ENCODE data around the gene CENPT.
A peak's percentile ranks its signal among the peaks of the same experiment; 100 is the strongest.

The CENPT gene

GRCh38 chr16:67847064-67847861 is at the start of gene CENPT:
TSS of gene CENPT (minus strand) at chr16:67847693. CDS start at chr16:67833859, 13,834 bp downstream.
- DNase-seq: no peak

GRCh38 chr16:67897231-67897630 is 49.7 kb upstream of the CENPT start:
- no peak for DNase-seq

GRCh38 chr16:67893743-67894399 is 46.4 kb upstream of the CENPT start:
- DNase-seq: no peak

DNA sequence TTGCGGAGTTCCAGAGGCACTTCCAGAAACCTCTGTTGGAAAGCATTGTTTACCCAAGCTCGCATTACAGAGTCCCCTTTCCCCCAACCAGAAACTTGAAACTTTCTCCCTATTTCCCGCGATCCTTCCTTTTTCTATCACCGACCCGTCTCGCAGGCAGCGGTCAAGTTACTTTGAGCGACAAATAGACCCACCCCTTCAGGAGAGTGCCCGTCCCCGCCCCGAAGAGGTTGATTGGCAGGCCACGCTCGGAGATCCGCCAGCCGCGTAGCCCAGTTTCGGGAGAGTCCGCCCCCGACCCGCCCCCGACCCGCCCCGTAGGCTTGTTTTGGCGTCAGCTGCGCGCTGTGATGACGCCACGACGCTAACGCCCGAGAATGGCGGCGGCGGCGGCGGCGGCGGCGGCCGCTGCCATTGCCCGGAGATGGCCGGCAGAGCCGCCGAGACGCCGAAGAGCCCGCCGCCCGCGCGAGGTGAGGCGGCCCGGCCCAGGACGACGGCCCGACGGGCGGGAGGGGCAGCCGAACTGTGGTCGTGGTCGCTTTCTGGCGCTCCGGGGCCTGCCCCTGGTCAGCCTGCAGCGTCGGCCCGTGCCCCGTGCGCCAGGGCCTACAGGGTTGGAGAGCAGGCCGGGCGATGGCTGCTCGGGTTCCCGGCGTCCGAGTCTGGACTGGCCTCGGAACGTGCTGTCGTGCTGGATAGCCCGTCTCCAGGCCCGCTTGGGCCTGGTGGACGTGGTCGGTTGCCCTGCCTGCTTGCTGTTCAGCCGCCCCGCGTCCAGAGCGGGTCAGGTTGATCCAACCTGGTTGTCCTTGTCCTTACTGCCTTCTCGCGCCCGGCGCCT is 45.6 kb upstream of the CENPT start, which contains the start of gene PSKH1:
PSKH1 (plus strand) TSS at position 356 of the 844 bp plus-strand sequence. CDS start 15,496 bp downstream, outside the sequence.
- DNase-seq: peak; percentile 54

DNA sequence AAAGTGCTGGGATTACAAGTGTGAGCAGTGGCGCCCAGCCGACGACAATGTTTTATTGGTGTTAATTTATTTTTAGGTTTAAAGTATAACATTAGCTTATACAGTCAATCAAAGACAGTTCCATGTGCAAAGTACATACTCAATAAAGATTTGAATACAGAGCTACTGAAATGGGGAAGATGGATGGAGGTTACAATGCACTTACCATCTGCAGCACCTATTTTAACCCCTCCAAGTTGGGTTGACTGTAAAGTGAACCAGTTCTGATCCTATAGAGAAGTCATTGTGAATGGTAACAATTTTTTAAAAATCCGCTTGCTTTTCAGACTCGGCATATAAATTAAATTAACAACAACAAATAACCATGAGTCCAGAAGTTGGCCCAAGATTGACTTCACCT is 44.9 kb upstream of the CENPT start:
- DNase-seq: no peak

- no peak for DNase-seq
Measured at GRCh38 chr16:67888331-67888730, 40.8 kb upstream of the CENPT start.

- DNase-seq: no peak
Measured at GRCh38 chr16:67886387-67886786, 38.9 kb upstream of the CENPT start.

GRCh38 chr16:67885976-67886375 is 38.5 kb upstream of the CENPT start:
- DNase-seq: no peak

DNA sequence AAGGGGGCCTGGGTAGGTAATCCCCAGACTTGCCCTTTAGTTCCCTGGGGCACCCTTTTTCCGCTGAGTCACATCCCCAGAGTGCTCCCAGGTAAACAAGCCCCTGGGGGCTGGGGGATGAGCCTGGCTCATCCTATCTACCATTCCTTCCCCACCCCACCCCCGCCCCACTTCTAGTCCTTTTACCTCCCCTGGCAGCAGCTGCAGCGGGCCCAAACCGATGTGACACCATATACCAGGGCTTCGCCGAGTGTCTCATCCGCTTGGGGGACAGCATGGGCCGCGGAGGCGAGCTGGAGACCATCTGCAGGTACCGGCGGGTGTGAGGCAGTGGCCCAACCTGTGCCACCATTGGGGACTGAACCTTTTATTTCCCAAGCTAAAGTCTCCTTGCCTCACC is 38.1 kb upstream of the CENPT start:
- DNase-seq: no peak

GRCh38 chr16:67884684-67885083 is 37.2 kb upstream of the CENPT start, which contains the start of gene NRN1L:
TSS of gene NRN1L (plus strand) at chr16:67884885. CDS start at chr16:67884904, 19 bp downstream.
- peak; percentile 26 for DNase-seq

DNA sequence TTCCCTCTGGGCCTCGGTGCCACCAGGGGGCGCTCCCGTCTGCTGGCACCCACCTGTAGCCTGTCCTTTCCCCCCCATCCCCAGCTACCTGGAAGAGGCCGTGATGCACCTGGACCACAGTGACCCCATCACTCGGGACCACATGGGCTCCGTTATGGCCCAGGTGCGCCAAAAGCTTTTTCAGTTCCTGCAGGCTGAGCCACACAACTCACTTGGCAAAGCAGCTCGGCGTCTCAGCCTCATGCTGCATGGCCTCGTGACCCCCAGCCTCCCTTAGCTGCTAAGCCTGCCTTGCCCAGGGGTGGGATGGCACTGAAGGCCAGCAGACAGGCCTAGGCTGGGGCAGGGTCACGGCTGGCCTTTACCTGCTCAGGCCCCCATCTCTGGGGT is 36.4 kb upstream of the CENPT start:
- DNase-seq: peak; percentile 10

DNA sequence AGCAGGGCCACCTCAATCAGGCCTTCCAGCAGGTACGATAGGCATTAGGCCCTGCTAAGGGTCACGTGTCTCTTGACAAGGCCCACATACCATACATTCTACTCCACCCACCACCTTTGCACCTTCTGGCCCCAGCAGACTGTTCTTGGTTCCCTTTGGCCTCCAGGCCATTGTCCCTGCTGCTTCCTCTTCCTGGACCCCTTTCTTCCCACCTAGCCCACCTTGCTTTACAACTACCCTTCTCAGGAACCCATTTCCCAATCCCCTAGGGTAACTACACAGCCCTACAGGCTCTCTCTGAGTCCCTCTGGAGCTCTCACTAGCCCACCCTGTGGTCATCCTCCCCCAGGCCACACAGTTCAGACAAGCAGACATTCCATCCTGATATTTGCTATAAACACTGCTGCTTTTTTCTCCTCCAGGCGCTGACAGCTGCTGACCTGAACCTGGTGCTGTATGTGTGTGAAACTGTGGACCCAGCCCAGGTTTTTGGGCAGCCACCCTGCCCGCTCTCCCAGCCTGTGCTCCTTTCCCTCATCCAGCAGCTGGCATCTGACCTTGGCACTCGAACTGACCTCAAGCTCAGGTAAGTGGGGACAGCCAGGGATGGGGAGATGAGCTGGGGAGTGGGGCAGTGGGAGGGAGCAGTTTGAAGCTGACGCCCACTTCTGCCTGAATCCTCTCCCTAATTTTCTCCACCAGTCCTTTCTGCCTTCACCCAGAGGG is 35.8 kb upstream of the CENPT start:
- DNase-seq: no peak

GRCh38 chr16:67882374-67883145 is 35.1 kb upstream of the CENPT start:
- no peak for DNase-seq

DNA sequence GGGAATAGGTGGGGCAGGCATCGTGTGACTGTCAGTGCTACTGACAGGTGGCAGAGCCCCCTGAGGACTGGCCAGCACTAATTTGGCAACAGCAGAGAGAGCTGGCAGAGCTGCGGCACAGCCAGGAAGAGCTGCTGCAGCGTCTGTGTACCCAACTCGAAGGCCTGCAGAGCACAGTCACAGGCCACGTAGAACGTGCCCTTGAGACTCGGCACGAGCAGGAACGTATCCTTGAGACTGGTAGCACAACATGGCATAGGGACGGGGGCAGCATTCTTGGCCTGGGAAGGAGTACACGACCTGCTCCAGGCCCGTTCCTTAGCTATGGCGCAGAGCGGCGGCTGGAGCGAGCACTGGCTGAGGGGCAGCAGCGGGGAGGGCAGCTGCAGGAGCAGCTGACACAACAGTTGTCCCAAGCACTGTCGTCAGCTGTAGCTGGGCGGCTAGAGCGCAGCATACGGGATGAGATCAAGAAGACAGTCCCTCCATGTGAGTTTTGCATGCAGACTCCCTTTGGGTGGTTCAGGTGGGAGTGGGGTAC is 34.2 kb upstream of the CENPT start:
- DNase-seq: no peak

GRCh38 chr16:67880584-67880983 is 33.1 kb upstream of the CENPT start:
- DNase-seq: no peak

DNA sequence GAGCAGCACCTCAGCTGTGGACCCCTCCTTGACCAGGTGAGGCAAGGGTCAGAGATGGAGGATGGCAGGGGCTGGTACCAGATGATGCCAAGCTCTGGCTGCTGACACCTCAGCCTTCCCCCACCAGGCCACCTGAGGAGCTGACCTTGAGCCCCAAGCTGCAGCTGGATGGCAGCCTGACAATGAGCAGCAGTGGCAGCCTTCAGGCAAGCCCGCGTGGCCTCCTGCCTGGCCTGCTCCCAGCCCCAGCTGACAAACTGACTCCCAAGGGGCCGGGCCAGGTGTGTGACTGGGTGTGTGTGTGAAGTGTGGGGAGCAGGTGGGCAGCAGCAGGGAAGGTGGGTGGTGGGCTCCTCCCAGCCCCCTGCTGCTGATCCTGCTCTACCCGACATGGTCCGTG is 32.4 kb upstream of the CENPT start:
- no peak for DNase-seq

DNA sequence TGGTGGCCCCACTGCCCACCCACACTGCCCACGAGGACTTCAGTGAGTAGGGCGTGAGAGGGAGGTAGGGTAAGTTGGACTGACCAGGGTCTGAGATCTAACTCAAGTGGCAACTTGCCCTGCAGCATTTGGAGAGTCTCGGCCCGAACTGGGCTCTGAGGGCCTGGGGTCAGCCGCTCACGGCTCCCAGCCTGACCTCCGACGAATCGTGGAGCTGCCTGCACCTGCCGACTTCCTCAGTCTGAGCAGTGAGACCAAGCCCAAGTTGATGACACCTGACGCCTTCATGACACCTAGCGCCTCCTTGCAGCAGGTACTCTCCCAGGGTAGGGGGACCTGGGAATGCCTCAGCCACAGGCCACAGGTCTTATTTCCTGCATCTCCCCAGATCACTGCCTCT is 32.0 kb upstream of the CENPT start:
- no peak for DNase-seq

GRCh38 chr16:67878846-67879245 is 31.4 kb upstream of the CENPT start:
- DNase-seq: no peak

DNA sequence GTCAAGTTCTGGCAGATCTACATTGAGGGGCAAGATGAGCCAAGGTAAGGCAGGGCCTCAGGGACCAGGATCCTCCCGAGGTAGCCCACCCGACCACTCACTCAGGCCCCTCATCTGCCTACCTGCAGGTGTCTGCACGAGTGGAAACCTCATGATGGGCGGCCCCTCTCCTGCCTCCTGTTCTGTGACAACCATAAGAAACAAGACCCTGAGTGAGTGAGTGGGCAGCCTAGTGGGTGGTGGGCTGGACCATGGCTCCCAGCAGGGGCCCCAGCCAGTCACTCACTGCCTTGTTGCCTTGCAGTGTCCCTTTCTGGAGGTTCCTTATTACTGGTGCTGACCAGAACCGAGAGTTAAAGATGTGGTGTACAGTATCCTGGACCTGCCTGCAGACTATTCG is 30.7 kb upstream of the CENPT start:
- DNase-seq: no peak

DNA sequence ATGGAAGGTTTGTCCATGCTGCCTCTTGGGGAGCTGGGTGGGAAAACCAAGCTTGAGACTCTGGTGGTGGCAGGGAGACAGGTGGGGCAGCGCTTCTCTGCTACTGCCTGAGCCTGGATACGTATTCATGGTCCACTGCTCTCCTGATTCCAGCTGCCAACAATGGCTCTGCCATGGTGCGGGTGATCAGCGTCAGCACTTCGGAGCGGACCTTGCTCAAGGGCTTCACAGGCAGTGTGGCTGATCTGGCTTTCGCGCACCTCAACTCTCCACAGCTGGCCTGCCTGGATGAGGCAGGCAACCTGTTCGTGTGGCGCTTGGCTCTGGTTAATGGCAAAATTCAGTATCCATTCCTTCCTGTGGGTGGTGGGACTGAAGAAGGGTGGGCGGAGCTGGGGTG is 29.6 kb upstream of the CENPT start:
- no peak for DNase-seq

GRCh38 chr16:67874372-67874771 is 26.9 kb upstream of the CENPT start:
- no peak for DNase-seq

Data from NCI-H2029 treated with DMSO at 0.1 percent for 48 hours (cell line).